HL-60 (cell line): Measurements from ENCODE around the gene SLC35F3.
"Not testable (repeated sequence)": the region's sequence is repeated elsewhere in the genome, so short reads cannot be mapped to it uniquely, and the experiment has no call there.

Source experiments
- DNase-seq, 2 experiments: peaks; one replicate each; pipeline ENCODE4 v3.0.0-alpha.2; 2010 to 2020; ENCODE audit warnings: low read depth in 1 of 2, low spot score in 1 of 2
- H3K27ac ChIP-seq: fragments of 250-450 bp; sonication (Bioruptor Pico); replicated peaks from 2 replicates; pipeline ENCODE4 v1.5.1; 2020; ENCODE audit warnings: mild to moderate bottlenecking, moderate library complexity
- H3K27me3 ChIP-seq: fragments of 250-450 bp; sonication (Bioruptor Pico); 2 replicates; pipeline ENCODE4 v1.5.1; 2021; ENCODE audit warnings: mild to moderate bottlenecking, moderate library complexity; ENCODE audit not compliant: insufficient read depth, poor library complexity, severe bottlenecking
- H3K4me3 ChIP-seq: replicated peaks from 2 replicates; pipeline ENCODE4 v1.5.1; 2011; ENCODE audit warnings: mild to moderate bottlenecking, control low read depth, low read length; ENCODE audit not compliant: insufficient read depth
- CTCF ChIP-seq: IDR thresholded peaks from one replicate; pipeline ENCODE4 v1.5.1; 2011; ENCODE audit warnings: low read length, control low read depth, inconsistent platforms; ENCODE audit not compliant: insufficient read depth
- GABPA ChIP-seq: IDR thresholded peaks from 2 replicates; pipeline ENCODE4 v1.6.1; 2012; ENCODE audit warnings: low read depth
- POLR2AphosphoS5 ChIP-seq: IDR thresholded peaks from 2 replicates; pipeline ENCODE4 v1.6.1; 2012; ENCODE audit warnings: low read depth
- REST ChIP-seq: IDR thresholded peaks from 2 replicates; pipeline ENCODE4 v1.6.1; 2012; ENCODE audit warnings: low read depth; ENCODE audit not compliant: insufficient replicate concordance
- SPI1 ChIP-seq: IDR thresholded peaks from 2 replicates; pipeline ENCODE4 v1.6.1; 2012; ENCODE audit warnings: low read depth, mild to moderate bottlenecking, borderline replicate concordance

The SLC35F3 gene

GRCh38 chr1:233885196-233885920 is 19.1 kb upstream of the SLC35F3 start:
- Histone ChIP-seq H3K4me3 (no peak overlapping the region), H3K27ac (no peak overlapping the region), H3K27me3 (peaks cover 2% of the 10 kb centered on the region)
- TF ChIP-seq CTCF (no peak), REST (no peak), POLR2AphosphoS5 (no peak), SPI1 (no peak), GABPA (no peak)
- DNase-seq = no peak

- DNase-seq, H3K27me3 ChIP-seq, H3K4me3 ChIP-seq, H3K27ac ChIP-seq: not testable (repeated sequence)
Observed at GRCh38 chr1:233891151-233891550, 13.3 kb upstream of the SLC35F3 start.

- TF ChIP-seq POLR2AphosphoS5 = no peak
- TF ChIP-seq SPI1 = no peak
- no peak for TF ChIP-seq GABPA
- no peak overlapping the region for H3K27ac ChIP-seq
- no peak overlapping the region for H3K4me3 ChIP-seq
- H3K27me3 ChIP-seq = peaks cover 4% of the 10 kb centered on the region
- no peak for DNase-seq
Observed at GRCh38 chr1:233897325-233898162, 6.9 kb upstream of the SLC35F3 start.

- TF ChIP-seq CTCF (no peak), POLR2AphosphoS5 (no peak), REST (no peak), SPI1 (no peak), GABPA (no peak)
Observed at GRCh38 chr1:233901495-233901894, 3.0 kb upstream of the SLC35F3 start.

More at GRCh38 chr1:233901495-233901894, 3.0 kb upstream of the SLC35F3 start:
- no peak for DNase-seq
- Histone ChIP-seq H3K27ac (no peak overlapping the region), H3K27me3 (peaks cover 30% of the 10 kb centered on the region), H3K4me3 (no peak overlapping the region)
